ENCODE results near the gene MACC1. TPM values are rescaled to one million over a fixed set of nuclear protein-coding genes. Genes with fewer than 3 reads are reported as not detected.
A peak's percentile ranks its signal among the peaks of the same experiment; 100 is the strongest.

MACC1 gene
- total and polyA plus RNA-seq, 10 of the 15 experiments (the other 5 are each of a cell fraction or from before 2014, with no cell fraction given), result 6.0 to 61.1 (median 12.7) TPM

GRCh38 chr7:20220921-20221547, 3.9 kb upstream of the MACC1 start:
- in situ Hi-C loops (cut with MboI), result no loop called here
- H3K9ac ChIP-seq (ENCODE audit: control insufficient read depth, insufficient read depth, low read length), result peak overlapping the region; percentile 65
- ChIA-PET POLR2A (interaction anchor here (0.8 to 5.9 kb wide), 17 partner anchors 8 to 109 kb away, joined by 3 to 151 read pairs (median 9); partner anchors contain the start of gene ITGB8), SMC1A (ENCODE audit: uncharacterized antibody, unreplicated experiment) (interaction anchor here (0.6 to 16.9 kb wide), 20 partner anchors 16 to 116 kb away, joined by 3 to 474 read pairs (median 10); partner anchors contain the start of gene ITGB8), RAD21 (ENCODE audit: unreplicated experiment) (interaction anchor here (1.0 to 7.9 kb wide), 21 partner anchors 8 to 113 kb away, joined by 3 to 230 read pairs (median 15); partner anchors contain the start of gene ITGB8), CTCF (interaction anchor here (0.7 to 8.1 kb wide), 12 partner anchors 15 to 377 kb away, joined by 3 to 159 read pairs (median 4); partner anchors contain the start of gene ITGB8)
- WGBS (ENCODE audit: insufficient coverage, insufficient replicate concordance, low lambda C conversion rate, missing lambda C conversion rate), result 2% methylated on average over 4 of the region's 4 CpGs
- FAIRE-seq (peak; percentile 38), ATAC-seq (peak; percentile 18), DNase-seq (ENCODE audit: low read depth, low spot score) (no peak)
- H3K79me2 ChIP-seq (ENCODE audit: control insufficient read depth, insufficient read depth, low read length), result peaks cover 15% of the 10 kb centered on the region
- H4K20me1 ChIP-seq (ENCODE audit: control insufficient read depth, insufficient read depth), result no peaks in the 10 kb centered on the region
- no TSS peak for BruUV-seq (replicated peaks)
- H3K4me3 ChIP-seq, result peak overlapping the region; percentile 19; the same call in 1 of the 2 replicates
- H2AFZ ChIP-seq (ENCODE audit: control insufficient read depth, low read depth, low read length), result peak overlapping the region; percentile 44; the same call in 1 of the 2 replicates
- no peaks in the 10 kb centered on the region; the same call in 1 of the 3 replicates for H3K9me3 ChIP-seq (replicated peaks; ENCODE audit: control insufficient read depth, insufficient read depth, low read length)
- H3K4me2 ChIP-seq (ENCODE audit: control insufficient read depth, insufficient read depth), result peak overlapping the region; percentile 91
- no peaks in the 10 kb centered on the region for H3K36me3 ChIP-seq (ENCODE audit: control insufficient read depth in 2 of 2, insufficient read depth in 2 of 2, low read length in 1 of 2)
- intact Hi-C loops (cut with micrococcal nuclease; ENCODE audit: unreplicated experiment), result loop anchor here (1.0 to 2.0 kb wide), 5 partner anchors 17 to 90 kb away; no protein-coding TSS in a partner anchor
- no peaks in the 10 kb centered on the region for H3K27me3 ChIP-seq (replicated peaks in 1 of 2; ENCODE audit: control insufficient read depth in 2 of 2, insufficient read depth in 2 of 2, low read length in 1 of 2)
- peak overlapping the region; percentile 98 for H3K27ac ChIP-seq (ENCODE audit: control insufficient read depth, insufficient read depth)
- peaks cover 35% of the 10 kb centered on the region for H3K4me1 ChIP-seq (ENCODE audit: control insufficient read depth, insufficient read depth, low read length)
- TF ChIP-seq BACH1 (IDR thresholded peaks at IDR 0.05; ENCODE audit: borderline replicate concordance), result no peak
- TF ChIP-seq ZNF24 (IDR thresholded peaks at IDR 0.05), result 0 out of 2 replicates have a peak, but pooled peaks have one; percentile 17
- peak; percentile 73 for TF ChIP-seq IKZF1 (conservative IDR thresholded peaks at IDR 0.05)
- no peak for TF ChIP-seq SRF (IDR thresholded peaks at IDR 0.05; ENCODE audit: low read depth in 2 of 2, low read length in 2 of 2)
- peak; percentile 66 for TF ChIP-seq SMARCA5 (IDR thresholded peaks at IDR 0.05)
- no peak for TF ChIP-seq ZNF207 (IDR thresholded peaks at IDR 0.05; ENCODE audit: borderline replicate concordance)
- 0 out of 2 replicates have a peak, but pooled peaks have one; percentile 21 for TF ChIP-seq CHD2 (IDR thresholded peaks at IDR 0.05; ENCODE audit: borderline replicate concordance, low read depth, low read length)
- TF ChIP-seq ATF7 (IDR thresholded peaks at IDR 0.05; ENCODE audit: low read depth), result peak; percentile 67; the same call in 1 of the 2 replicates
- TF ChIP-seq CBFB (IDR thresholded peaks at IDR 0.05; ENCODE audit: low read depth), result peak; percentile 88
- TF ChIP-seq IRF4 (IDR thresholded peaks at IDR 0.05; ENCODE audit: low read depth, low read length), result no peak
- TF ChIP-seq CREM (IDR thresholded peaks at IDR 0.05; ENCODE audit: low read depth), result peak; percentile 72
- TF ChIP-seq HDAC6 (IDR thresholded peaks at IDR 0.05; ENCODE audit: unreplicated experiment), result no peak
- peak; percentile 69; the same call in 1 of the 2 replicates for TF ChIP-seq EED (IDR thresholded peaks at IDR 0.05; ENCODE audit: low read depth)
- 0 out of 2 replicates have a peak, but pooled peaks have one; percentile 27 for TF ChIP-seq PAX5 (IDR thresholded peaks at IDR 0.05; ENCODE audit: borderline replicate concordance, low read depth, low read length)
- peak; percentile 93 for TF ChIP-seq RUNX3 (IDR thresholded peaks at IDR 0.05; ENCODE audit: low read length)
- no peak for TF ChIP-seq ZZZ3 (IDR thresholded peaks at IDR 0.05; ENCODE audit: control insufficient read depth, insufficient read length, low read depth)
- TF ChIP-seq ZBED1 (IDR thresholded peaks at IDR 0.05; ENCODE audit: borderline replicate concordance), result peak; percentile 43; the same call in 1 of the 2 replicates
- no peak for TF ChIP-seq EZH2 (IDR thresholded peaks at IDR 0.05; ENCODE audit: borderline replicate concordance, control insufficient read depth, low read depth, low read length)
- 0 out of 2 replicates have a peak, but pooled peaks have one; percentile 22 for TF ChIP-seq RAD51 (IDR thresholded peaks at IDR 0.05)
- TF ChIP-seq HDAC2 (IDR thresholded peaks at IDR 0.05), result no peak
- peak; percentile 54 for TF ChIP-seq MTA2 (IDR thresholded peaks at IDR 0.05; ENCODE audit: low read depth)
- peak; percentile 92; the same call in 1 of the 2 replicates for TF ChIP-seq NFIC (IDR thresholded peaks at IDR 0.05; ENCODE audit: low read depth, low read length)
- TF ChIP-seq ATF2 (IDR thresholded peaks at IDR 0.05; ENCODE audit: low read length), result peak; percentile 79

All from GM12878 (cell line).